ENCODE measurements around the gene DPRX.

DNA sequence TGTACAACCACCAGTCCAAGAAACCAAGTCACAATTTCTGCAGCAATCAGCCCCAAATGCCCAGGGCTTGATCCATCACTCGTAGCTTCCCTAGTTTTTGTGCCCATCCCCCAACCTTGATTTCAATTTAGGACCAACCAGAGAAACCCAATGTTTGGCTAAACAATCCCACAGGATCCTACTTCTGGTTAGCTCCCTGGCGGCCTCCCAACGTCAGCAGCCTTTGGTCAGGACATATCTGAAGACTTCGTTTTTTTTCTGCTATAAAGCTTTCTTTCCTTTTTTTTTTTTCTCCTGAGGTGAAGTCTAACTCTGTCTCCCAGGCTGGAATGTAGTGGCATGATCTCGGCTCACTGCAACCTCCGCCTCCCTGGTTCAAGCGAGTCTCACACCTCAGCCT is 7.7 kb downstream of the DPRX start:
- TF ChIP-seq, protein P1, sequence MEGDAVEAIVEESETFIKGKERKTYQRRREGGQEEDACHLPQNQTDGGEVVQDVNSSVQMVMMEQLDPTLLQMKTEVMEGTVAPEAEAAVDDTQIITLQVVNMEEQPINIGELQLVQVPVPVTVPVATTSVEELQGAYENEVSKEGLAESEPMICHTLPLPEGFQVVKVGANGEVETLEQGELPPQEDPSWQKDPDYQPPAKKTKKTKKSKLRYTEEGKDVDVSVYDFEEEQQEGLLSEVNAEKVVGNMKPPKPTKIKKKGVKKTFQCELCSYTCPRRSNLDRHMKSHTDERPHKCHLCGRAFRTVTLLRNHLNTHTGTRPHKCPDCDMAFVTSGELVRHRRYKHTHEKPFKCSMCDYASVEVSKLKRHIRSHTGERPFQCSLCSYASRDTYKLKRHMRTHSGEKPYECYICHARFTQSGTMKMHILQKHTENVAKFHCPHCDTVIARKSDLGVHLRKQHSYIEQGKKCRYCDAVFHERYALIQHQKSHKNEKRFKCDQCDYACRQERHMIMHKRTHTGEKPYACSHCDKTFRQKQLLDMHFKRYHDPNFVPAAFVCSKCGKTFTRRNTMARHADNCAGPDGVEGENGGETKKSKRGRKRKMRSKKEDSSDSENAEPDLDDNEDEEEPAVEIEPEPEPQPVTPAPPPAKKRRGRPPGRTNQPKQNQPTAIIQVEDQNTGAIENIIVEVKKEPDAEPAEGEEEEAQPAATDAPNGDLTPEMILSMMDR (conservative IDR thresholded peaks at IDR 0.05; ENCODE audit: low read depth, low read length) = no peak
- TF ChIP-seq EZH2 (IDR thresholded peaks at IDR 0.05; ENCODE audit: low read length, unreplicated experiment) = no peak
- TF ChIP-seq EZH2phosphoT487 (IDR thresholded peaks at IDR 0.05; ENCODE audit: borderline replicate concordance, low read length) = no peak

All from PC-3 (cell line).